Kidney (tissue), 14 donors: ENCODE results near the gene VWA3A. TPM values are rescaled to one million over a fixed set of nuclear protein-coding genes. Genes with fewer than 3 reads are reported as not detected.

ENCODE experiments used
- DNase-seq, 5 donors: peaks; one replicate each; pipeline ENCODE4 v3.0.0-alpha.2; 2013 to 2020
- FAIRE-seq: peaks from 2 replicates; lab custom pipeline; 2012; peaks lifted over from hg19 to GRCh38; lab: Jason Lieb, UNC
- H3K27ac ChIP-seq, 2 donors: one replicate each; pipeline ENCODE4 v1.7.0; 2013; ENCODE audit warnings: low read depth in 2 of 2, low read length in 2 of 2, inconsistent platforms in 1 of 2
- H3K27me3 ChIP-seq: one replicate; pipeline ENCODE4 v1.7.1; 2013; ENCODE audit warnings: low read length, inconsistent platforms; ENCODE audit not compliant: control insufficient read depth, insufficient read depth
- H3K36me3 ChIP-seq, 3 donors: one replicate each; pipeline versions ENCODE4 v1.7.0 to v1.7.1; 2013; ENCODE audit warnings: low read length in 3 of 3, control low read depth in 1 of 3, inconsistent platforms in 1 of 3; ENCODE audit not compliant: insufficient read depth in 3 of 3, control insufficient read depth in 2 of 3
- H3K4me1 ChIP-seq, 3 donors: one replicate each; pipeline versions ENCODE4 v1.7.0 to v1.7.1; 2013; ENCODE audit warnings: low read length in 3 of 3, inconsistent platforms in 1 of 3, low read depth in 1 of 3; ENCODE audit not compliant: control insufficient read depth in 2 of 3, insufficient read depth in 2 of 3
- H3K4me3 ChIP-seq, 3 donors: one replicate each; pipeline versions ENCODE4 v1.7.0 to v1.8.1; 2013; ENCODE audit warnings: low read length in 3 of 3, control low read depth in 1 of 3, inconsistent platforms in 1 of 3
- H3K9ac ChIP-seq, 3 donors: one replicate each; pipeline versions ENCODE4 v1.7.0 to v1.7.1; 2013; ENCODE audit warnings: low read length in 3 of 3, control low read depth in 1 of 3, inconsistent platforms in 1 of 3
- H3K9me3 ChIP-seq, 3 donors: one replicate each; pipeline versions ENCODE4 v1.7.0 to v1.7.1; 2013; ENCODE audit warnings: low read length in 3 of 3, control low read depth in 1 of 3, inconsistent platforms in 1 of 3; ENCODE audit not compliant: control insufficient read depth in 2 of 3, insufficient read depth in 1 of 3
- CTCF ChIP-seq: IDR thresholded peaks from 3 replicates; pipeline ENCODE4 v1.5.1; 2012; ENCODE audit warnings: mild to moderate bottlenecking, moderate library complexity, borderline replicate concordance; ENCODE audit not compliant: insufficient read depth; ENCODE audit errors: extremely low read depth
- intact Hi-C: fragments of 100-400 bp; cut with DNase I; formaldehyde crosslinking; loops from one replicate; pipeline ENCODE4 v1.11.1; 2022
- polyA plus RNA-seq: library from polyadenylated mRNA; stranded (reverse); fragments of 350-450 nt; fragmentation: Illumina TruSeq; extraction: RNeasy Lipid Tissue Mini Kit (QIAGEN cat#74804); gene quantifications from one replicate; pipeline ENCODE4 v1.2.3, GENCODE V29; 2014; ENCODE audit warnings: low read depth, low replicate concordance; ENCODE audit not compliant: insufficient read depth
- total RNA-seq: library from RNA; stranded (reverse); fragmentation: NEBNext Ultra II Directional; extraction: Animal tissue kit (Norgen Biotek cat#: 25700); gene quantifications from one replicate; pipeline ENCODE4 v1.2.1, GENCODE V29; 2021
- donor health status: control.
- donor health status: control.
- donor health status: control.
- donor health status: control.
- donor health status: control.
- donor health status: DM: yes; HTN: yes; CAD: no.
- donor health status: Normal renal cell carcinoma (clear cell type).

VWA3A gene
- total and polyA plus RNA-seq, 2 donors from 2014 or later = 0.13 to 0.76 TPM

GRCh38 chr16:22098405-22099255 is 6.3 kb downstream of the VWA3A start:
- peak overlapping the region in 1 of 3 donors; percentile 25 for H3K4me3 ChIP-seq
- H3K9ac ChIP-seq = no peak overlapping the region
- DNase-seq (peak in 3 of 5 donors; percentile 28 to 85 (median 68)), FAIRE-seq (no peak)
- intact Hi-C loops = no loop called here
- H3K27me3 ChIP-seq = no peaks in the 10 kb centered on the region
- peak; percentile 50 for TF ChIP-seq CTCF
- H3K27ac ChIP-seq = no peak overlapping the region
- H3K4me1 ChIP-seq = no peaks in the 10 kb centered on the region
- H3K36me3 ChIP-seq = no peaks in the 10 kb centered on the region
- no peaks in the 10 kb centered on the region for H3K9me3 ChIP-seq

- no peak for TF ChIP-seq CTCF
- intact Hi-C loops = no loop called here
Observed at GRCh38 chr16:22099256-22099975, 7.1 kb downstream of the VWA3A start.

GRCh38 chr16:22103441-22103840 is 11.1 kb downstream of the VWA3A start:
- Histone ChIP-seq H3K27ac (no peak overlapping the region), H3K9ac (no peak overlapping the region), H3K4me3 (no peak overlapping the region), H3K4me1 (no peaks in the 10 kb centered on the region), H3K9me3 (no peaks in the 10 kb centered on the region), H3K36me3 (no peaks in the 10 kb centered on the region), H3K27me3 (no peaks in the 10 kb centered on the region)
- FAIRE-seq = no peak
- intact Hi-C loops = no loop called here
- no peak for DNase-seq
- no peak for TF ChIP-seq CTCF

More at GRCh38 chr16:22099256-22099975, 7.1 kb downstream of the VWA3A start:
- H3K27me3 ChIP-seq = no peaks in the 10 kb centered on the region
- H3K36me3 ChIP-seq = no peaks in the 10 kb centered on the region
- H3K9ac ChIP-seq = no peak overlapping the region
- H3K4me1 ChIP-seq = no peaks in the 10 kb centered on the region
- no peak overlapping the region for H3K27ac ChIP-seq
- DNase-seq = no peak
- peak overlapping the region in 1 of 3 donors; percentile 25 for H3K4me3 ChIP-seq
- no peaks in the 10 kb centered on the region for H3K9me3 ChIP-seq
- FAIRE-seq = no peak
